HepG2 (cell line): ENCODE measurements around the gene AJUBA. TPM values are rescaled to one million over a fixed set of nuclear protein-coding genes. Genes with fewer than 3 reads are reported as not detected.

Experiments used
- FOSL2 ChIP-seq: sonication (generic); formaldehyde crosslinking; IDR thresholded peaks from 2 replicates; pipeline ENCODE4 v1.4.0; 2020; ENCODE audit warnings: missing genetic modification reagents
- FOXJ3 ChIP-seq: sonication (generic); formaldehyde crosslinking; IDR thresholded peaks from 2 replicates; pipeline ENCODE4 v1.4.0; 2020; ENCODE audit warnings: missing genetic modification reagents, mild to moderate bottlenecking, borderline replicate concordance
- GTF2F1 ChIP-seq: fragments of 150-350 bp; IDR thresholded peaks from 2 replicates; pipeline ENCODE4 v1.6.1; 2014; ENCODE audit warnings: low read length
- IKZF1 ChIP-seq: fragments of 450-650 bp; IDR thresholded peaks from 2 replicates; pipeline ENCODE4 v1.7.1; 2016
- NFIC ChIP-seq: IDR thresholded peaks from 2 replicates; pipeline ENCODE4 v1.6.1; 2012; ENCODE audit warnings: mild to moderate bottlenecking, low read length, inconsistent platforms
- TRIM24 ChIP-seq: sonication (generic); formaldehyde crosslinking; IDR thresholded peaks from 2 replicates; pipeline ENCODE4 v1.8.0; 2022; ENCODE audit warnings: mild to moderate bottlenecking, missing genetic modification reagents
- XRCC5 ChIP-seq: fragments of 200-400 bp; formaldehyde crosslinking; optimal IDR thresholded peaks from 2 replicates; pipeline ENCODE3; 2017; ENCODE audit warnings: mild to moderate bottlenecking, low read length
- ZNF7 ChIP-seq: IDR thresholded peaks from 2 replicates; pipeline ENCODE4 v1.6.1; 2016; ENCODE audit warnings: missing biosample characterization, missing genetic modification reagents
- ZSCAN22 ChIP-seq: sonication (generic); formaldehyde crosslinking; IDR thresholded peaks from 2 replicates; pipeline ENCODE4 v1.4.0; 2020; ENCODE audit warnings: mild to moderate bottlenecking, missing genetic modification reagents
- polyA plus RNA-seq, 8 experiments: library from polyadenylated mRNA; depleted of rRNA in 3 of 8; stranded (reverse) in 7 of 8; unstranded in 1 of 8; fragments of >200 nt; fragmentation: Illumina TruSeq in 4 of 8; extraction: Trizol in 4 of 8; gene quantifications; 2 replicates each; pipeline versions ENCODE4 v1.2.1 to v1.2.3, GENCODE V29; 2011 to 2016; ENCODE audit warnings: low read depth in 4 of 8, missing spikeins in 1 of 8, mixed read lengths in 1 of 8; ENCODE audit not compliant: insufficient read depth in 1 of 8
- total RNA-seq, 5 experiments: library from RNA; depleted of rRNA; stranded (reverse); fragments of >200 nt; fragmentation: Illumina TruSeq; extraction: Trizol; gene quantifications; 2 replicates each; pipeline ENCODE4 v1.2.3, GENCODE V29; 2016; ENCODE audit warnings: low read depth in 1 of 5
- TF ChIP-seq, protein P1 (sequence below): sonication (generic); formaldehyde crosslinking; conservative IDR thresholded peaks from 2 replicates; pipeline ENCODE4 v1.8.0; 2022; ENCODE audit warnings: low read depth, missing genetic modification reagents
- TF ChIP-seq, protein P2 (sequence below): sonication (generic); formaldehyde crosslinking; IDR thresholded peaks from 2 replicates; pipeline ENCODE4 v1.4.0; 2020; ENCODE audit warnings: missing genetic modification reagents
- TF ChIP-seq, protein P3 (sequence below): sonication (generic); formaldehyde crosslinking; IDR thresholded peaks from 2 replicates; pipeline ENCODE4 v1.4.0; 2020; ENCODE audit warnings: mild to moderate bottlenecking, low read depth, missing genetic modification reagents
- TF ChIP-seq, protein P4 (sequence below): sonication (generic); formaldehyde crosslinking; conservative IDR thresholded peaks from 2 replicates; pipeline ENCODE4 v1.4.0; 2020; ENCODE audit warnings: missing genetic modification reagents
- TF ChIP-seq, protein P5 (sequence below): sonication (generic); formaldehyde crosslinking; IDR thresholded peaks from 2 replicates; pipeline ENCODE4 v1.5.0; 2020; ENCODE audit warnings: mild to moderate bottlenecking, missing genetic modification reagents
- TF ChIP-seq, protein P6 (sequence below): sonication (generic); formaldehyde crosslinking; IDR thresholded peaks from 2 replicates; pipeline ENCODE4 v1.4.0; 2020; ENCODE audit warnings: missing genetic modification reagents, low read depth, mild to moderate bottlenecking, borderline replicate concordance

The AJUBA gene
- total and polyA plus RNA-seq, 2 of the 13 experiments (the other 11 are each of a cell fraction or from before 2014, with no cell fraction given), result 157 to 241 TPM

DNA sequence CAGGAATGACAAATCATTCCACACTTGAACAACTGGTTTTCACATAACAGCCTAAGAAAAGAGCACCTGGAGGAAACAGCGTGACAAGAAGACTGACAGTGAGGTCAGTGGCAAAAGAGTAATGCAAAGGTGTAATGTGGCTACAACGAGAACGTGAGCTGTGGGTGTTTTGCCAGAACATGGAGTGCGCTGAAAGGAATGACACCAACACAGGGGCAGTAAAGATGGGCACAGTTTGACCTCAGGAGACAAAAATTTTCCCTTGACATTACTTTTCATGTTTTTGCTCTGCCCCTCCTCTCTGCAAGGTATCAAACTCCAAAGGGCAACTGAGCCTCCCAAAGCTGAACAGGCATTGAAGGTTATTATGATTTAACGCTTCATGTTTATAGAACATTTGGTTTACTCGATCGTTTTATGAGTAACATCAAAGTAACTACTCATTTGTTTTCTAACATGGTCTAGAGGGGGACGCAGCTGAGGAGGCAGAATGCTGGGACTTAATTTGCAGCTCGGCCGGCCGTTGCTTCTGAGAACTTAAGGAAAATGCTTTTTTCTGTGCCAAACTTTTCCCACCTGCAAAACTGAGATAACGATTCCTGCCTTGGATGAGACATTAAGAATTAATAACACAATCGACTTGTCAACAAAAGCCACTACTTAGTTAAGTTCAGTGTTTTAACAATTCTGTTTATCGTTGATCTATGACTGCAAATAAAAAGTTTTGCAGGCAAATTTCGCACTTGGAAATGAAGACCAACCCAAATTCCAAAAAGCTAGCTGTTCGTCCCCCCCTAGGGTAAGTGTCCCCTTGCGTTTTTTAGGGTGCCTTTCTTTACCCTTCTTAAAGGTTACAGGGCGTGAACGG, 26.4 kb downstream of the AJUBA start (continued):
- TF ChIP-seq, protein P1, sequence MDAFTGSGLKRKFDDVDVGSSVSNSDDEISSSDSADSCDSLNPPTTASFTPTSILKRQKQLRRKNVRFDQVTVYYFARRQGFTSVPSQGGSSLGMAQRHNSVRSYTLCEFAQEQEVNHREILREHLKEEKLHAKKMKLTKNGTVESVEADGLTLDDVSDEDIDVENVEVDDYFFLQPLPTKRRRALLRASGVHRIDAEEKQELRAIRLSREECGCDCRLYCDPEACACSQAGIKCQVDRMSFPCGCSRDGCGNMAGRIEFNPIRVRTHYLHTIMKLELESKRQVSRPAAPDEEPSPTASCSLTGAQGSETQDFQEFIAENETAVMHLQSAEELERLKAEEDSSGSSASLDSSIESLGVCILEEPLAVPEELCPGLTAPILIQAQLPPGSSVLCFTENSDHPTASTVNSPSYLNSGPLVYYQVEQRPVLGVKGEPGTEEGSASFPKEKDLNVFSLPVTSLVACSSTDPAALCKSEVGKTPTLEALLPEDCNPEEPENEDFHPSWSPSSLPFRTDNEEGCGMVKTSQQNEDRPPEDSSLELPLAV (CRISPR knock-in tag), result no peak
- TF ChIP-seq, protein P2, sequence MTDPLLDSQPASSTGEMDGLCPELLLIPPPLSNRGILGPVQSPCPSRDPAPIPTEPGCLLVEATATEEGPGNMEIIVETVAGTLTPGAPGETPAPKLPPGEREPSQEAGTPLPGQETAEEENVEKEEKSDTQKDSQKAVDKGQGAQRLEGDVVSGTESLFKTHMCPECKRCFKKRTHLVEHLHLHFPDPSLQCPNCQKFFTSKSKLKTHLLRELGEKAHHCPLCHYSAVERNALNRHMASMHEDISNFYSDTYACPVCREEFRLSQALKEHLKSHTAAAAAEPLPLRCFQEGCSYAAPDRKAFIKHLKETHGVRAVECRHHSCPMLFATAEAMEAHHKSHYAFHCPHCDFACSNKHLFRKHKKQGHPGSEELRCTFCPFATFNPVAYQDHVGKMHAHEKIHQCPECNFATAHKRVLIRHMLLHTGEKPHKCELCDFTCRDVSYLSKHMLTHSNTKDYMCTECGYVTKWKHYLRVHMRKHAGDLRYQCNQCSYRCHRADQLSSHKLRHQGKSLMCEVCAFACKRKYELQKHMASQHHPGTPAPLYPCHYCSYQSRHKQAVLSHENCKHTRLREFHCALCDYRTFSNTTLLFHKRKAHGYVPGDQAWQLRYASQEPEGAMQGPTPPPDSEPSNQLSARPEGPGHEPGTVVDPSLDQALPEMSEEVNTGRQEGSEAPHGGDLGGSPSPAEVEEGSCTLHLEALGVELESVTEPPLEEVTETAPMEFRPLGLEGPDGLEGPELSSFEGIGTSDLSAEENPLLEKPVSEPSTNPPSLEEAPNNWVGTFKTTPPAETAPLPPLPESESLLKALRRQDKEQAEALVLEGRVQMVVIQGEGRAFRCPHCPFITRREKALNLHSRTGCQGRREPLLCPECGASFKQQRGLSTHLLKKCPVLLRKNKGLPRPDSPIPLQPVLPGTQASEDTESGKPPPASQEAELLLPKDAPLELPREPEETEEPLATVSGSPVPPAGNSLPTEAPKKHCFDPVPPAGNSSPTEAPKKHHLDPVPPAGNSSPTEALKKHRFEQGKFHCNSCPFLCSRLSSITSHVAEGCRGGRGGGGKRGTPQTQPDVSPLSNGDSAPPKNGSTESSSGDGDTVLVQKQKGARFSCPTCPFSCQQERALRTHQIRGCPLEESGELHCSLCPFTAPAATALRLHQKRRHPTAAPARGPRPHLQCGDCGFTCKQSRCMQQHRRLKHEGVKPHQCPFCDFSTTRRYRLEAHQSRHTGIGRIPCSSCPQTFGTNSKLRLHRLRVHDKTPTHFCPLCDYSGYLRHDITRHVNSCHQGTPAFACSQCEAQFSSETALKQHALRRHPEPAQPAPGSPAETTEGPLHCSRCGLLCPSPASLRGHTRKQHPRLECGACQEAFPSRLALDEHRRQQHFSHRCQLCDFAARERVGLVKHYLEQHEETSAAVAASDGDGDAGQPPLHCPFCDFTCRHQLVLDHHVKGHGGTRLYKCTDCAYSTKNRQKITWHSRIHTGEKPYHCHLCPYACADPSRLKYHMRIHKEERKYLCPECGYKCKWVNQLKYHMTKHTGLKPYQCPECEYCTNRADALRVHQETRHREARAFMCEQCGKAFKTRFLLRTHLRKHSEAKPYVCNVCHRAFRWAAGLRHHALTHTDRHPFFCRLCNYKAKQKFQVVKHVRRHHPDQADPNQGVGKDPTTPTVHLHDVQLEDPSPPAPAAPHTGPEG, result no peak
- TF ChIP-seq, protein P3, sequence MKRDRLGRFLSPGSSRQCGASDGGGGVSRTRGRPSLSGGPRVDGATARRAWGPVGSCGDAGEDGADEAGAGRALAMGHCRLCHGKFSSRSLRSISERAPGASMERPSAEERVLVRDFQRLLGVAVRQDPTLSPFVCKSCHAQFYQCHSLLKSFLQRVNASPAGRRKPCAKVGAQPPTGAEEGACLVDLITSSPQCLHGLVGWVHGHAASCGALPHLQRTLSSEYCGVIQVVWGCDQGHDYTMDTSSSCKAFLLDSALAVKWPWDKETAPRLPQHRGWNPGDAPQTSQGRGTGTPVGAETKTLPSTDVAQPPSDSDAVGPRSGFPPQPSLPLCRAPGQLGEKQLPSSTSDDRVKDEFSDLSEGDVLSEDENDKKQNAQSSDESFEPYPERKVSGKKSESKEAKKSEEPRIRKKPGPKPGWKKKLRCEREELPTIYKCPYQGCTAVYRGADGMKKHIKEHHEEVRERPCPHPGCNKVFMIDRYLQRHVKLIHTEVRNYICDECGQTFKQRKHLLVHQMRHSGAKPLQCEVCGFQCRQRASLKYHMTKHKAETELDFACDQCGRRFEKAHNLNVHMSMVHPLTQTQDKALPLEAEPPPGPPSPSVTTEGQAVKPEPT (CRISPR knock-in tag), result no peak
- TF ChIP-seq TRIM24 (CRISPR knock-in tag) (no peak), NFIC (no peak), ZSCAN22 (CRISPR knock-in tag) (no peak), FOXJ3 (CRISPR knock-in tag) (no peak), XRCC5 (peak; percentile 12), ZNF7 (CRISPR knock-in tag) (no peak), FOSL2 (CRISPR knock-in tag) (no peak), GTF2F1 (no peak), IKZF1 (no peak)
- TF ChIP-seq, protein P4, sequence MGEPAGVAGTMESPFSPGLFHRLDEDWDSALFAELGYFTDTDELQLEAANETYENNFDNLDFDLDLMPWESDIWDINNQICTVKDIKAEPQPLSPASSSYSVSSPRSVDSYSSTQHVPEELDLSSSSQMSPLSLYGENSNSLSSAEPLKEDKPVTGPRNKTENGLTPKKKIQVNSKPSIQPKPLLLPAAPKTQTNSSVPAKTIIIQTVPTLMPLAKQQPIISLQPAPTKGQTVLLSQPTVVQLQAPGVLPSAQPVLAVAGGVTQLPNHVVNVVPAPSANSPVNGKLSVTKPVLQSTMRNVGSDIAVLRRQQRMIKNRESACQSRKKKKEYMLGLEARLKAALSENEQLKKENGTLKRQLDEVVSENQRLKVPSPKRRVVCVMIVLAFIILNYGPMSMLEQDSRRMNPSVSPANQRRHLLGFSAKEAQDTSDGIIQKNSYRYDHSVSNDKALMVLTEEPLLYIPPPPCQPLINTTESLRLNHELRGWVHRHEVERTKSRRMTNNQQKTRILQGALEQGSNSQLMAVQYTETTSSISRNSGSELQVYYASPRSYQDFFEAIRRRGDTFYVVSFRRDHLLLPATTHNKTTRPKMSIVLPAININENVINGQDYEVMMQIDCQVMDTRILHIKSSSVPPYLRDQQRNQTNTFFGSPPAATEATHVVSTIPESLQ (CRISPR knock-in tag), result no peak
- TF ChIP-seq, protein P5, sequence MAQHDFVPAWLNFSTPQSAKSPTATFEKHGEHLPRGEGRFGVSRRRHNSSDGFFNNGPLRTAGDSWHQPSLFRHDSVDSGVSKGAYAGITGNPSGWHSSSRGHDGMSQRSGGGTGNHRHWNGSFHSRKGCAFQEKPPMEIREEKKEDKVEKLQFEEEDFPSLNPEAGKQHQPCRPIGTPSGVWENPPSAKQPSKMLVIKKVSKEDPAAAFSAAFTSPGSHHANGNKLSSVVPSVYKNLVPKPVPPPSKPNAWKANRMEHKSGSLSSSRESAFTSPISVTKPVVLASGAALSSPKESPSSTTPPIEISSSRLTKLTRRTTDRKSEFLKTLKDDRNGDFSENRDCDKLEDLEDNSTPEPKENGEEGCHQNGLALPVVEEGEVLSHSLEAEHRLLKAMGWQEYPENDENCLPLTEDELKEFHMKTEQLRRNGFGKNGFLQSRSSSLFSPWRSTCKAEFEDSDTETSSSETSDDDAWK (CRISPR knock-in tag), result no peak
- TF ChIP-seq, protein P6, sequence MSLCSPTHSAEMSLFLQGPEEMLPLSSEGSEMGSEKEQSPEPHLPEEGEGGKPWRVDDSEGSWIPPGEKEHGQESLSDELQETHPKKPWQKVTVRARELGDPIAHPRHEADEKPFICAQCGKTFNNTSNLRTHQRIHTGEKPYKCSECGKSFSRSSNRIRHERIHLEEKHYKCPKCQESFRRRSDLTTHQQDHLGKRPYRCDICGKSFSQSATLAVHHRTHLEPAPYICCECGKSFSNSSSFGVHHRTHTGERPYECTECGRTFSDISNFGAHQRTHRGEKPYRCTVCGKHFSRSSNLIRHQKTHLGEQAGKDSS (CRISPR knock-in tag), result 0 out of 2 replicates have a peak, but pooled peaks have one; percentile 21
